Dermis microvascular lymphatic vessel endothelial cell (primary cell): ENCODE results near the gene HSD17B10. TPM values are rescaled to one million over a fixed set of nuclear protein-coding genes. Genes with fewer than 3 reads are reported as not detected.
"Not testable (repeated sequence)": the region's sequence is repeated elsewhere in the genome, so short reads cannot be mapped to it uniquely, and the experiment has no call there.

ENCODE experiments used
- DNase-seq, 2 donors: peaks; one replicate each; pipeline versions ENCODE4 v3.0.0 to v3.0.0-alpha.2; 2010; ENCODE audit warnings: low read depth in 2 of 2
- total RNA-seq: library from RNA; depleted of rRNA; stranded (reverse); fragments of >200 nt; gene quantifications from 2 replicates; pipeline ENCODE4 v1.2.1, GENCODE V29; 2014

HSD17B10 gene
- total RNA-seq, result 66.9 and 70.2 TPM in 2 replicates

DNA sequence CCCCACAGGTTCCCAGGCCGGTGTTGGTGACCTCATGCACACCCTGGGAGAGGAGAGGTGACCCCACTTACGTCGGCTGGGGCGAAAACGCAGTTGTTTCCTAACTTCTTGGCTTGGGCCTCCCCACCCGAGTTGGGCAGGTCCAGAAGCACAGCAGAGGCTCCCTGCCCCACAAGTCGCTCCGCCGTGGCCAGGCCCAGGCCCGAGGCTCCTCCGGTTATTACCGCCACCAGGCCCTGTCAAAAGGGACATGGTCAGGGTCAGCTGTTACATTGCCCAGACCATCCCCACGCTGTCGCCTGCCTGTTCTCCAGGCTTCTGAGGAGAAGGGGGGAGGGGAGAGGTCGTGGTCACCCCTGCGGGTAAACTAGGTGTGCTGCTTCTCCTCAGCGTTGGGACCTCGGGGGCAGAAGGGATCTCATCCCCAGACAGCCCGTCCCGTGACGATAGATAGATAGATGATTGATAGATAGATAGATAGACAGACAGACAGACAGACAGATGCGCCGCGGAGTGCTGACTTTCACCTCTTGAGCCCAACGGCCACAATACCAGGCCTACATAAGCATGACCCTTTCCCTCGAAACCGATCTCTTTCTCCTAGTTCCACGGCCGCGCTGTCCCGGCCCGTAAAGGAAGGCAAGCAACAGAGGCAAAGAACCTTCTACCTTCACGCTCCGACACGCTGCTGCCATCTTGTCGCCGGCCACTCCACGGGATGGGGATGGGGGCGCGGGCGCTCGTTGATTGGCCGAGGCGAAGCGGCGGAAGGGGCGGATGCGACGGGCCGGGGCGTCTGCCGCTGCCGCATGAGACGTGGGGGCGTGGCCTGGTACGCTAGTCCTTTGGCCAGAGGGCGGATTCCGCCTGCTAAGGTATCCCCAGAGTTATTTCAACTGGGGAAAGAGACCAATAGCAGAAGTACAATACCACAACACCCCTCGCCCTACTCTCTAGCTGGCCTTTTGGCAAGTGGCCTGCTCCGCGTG, at the start of gene HSD17B10:
Gene HSD17B10, minus strand, starts transcription at position 720 of the 989 bp plus-strand sequence. Its CDS starts 25 bp downstream, at position 695.
- peak; percentile 32 to 82 for DNase-seq

DNA sequence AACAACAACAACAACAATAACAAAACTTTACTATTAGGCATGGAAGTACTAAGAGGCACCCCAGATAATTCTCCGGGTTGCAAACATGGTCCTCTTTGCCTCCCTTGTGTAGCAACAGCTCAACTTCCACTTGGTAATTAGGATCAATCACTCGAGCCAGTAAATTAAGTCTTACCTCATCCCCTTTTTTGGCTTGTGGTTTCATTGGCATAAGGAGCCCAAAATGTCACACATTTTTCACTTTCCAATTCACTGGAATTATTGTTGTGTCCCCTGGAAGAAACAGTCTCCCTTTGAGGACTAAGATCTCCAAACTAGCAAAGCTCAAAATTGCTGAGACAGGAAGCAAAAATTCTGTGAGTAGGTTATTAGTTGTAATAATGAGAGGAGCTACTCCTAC, 49.2 kb upstream of the HSD17B10 start:
- no peak for DNase-seq

DNA sequence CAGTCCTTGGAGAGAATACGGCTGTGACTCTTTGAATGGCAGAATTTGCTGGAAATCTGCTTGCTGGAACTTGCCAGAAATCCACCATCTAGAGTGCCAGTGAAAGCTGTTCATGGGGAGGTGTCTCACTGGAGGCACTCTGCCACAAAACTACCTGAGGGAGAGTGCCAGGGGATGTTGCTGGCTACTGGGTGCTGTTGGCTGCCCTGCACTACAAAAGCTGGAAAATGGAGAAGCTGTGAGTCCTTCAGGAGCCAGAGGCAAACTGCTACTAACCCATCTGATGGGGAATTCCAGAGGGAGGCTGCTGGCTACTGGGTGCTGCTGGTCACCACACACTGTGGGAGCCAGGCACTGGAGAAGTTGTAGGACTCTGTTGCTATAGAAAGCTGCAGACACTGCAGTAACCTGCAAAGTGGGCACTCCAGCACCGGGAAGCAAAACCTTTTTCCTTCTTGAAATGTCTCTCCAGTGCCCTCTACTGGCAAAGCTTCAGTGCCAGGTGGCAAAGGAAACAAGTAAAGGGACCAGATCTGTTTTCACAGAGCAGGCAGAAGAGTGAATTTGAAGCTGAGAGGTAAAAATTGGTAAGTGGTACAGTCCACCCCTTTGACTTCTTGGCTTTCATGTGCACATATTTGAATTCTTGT, 47.8 kb upstream of the HSD17B10 start:
- DNase-seq, result peak; percentile 41 to 48

DNA sequence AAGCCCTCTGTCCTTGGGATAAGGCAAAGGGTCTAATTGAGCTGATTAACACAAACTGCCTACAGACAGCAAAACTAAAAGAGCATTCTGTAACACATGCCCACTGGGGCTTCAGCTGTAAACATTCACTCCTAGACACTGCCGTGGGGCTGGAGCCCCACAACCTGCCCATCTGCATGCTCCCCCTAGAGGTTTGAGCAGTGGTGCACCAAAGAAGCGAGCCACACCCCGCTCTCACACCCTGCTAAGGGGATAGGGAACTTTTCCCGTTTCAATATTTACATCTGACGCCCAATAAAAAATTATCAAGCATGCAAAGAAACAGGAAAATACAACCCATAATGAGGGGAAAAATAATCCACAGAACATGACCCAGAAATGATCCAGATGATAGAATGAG, 46.9 kb upstream of the HSD17B10 start:
- DNase-seq, result no peak

- DNase-seq, result peak in 1 of 2 donors; percentile 5
Observed at GRCh38 chrX:53479301-53479700, 45.1 kb upstream of the HSD17B10 start.

- no peak for DNase-seq
Observed at GRCh38 chrX:53476371-53476770, 42.2 kb upstream of the HSD17B10 start.

DNA sequence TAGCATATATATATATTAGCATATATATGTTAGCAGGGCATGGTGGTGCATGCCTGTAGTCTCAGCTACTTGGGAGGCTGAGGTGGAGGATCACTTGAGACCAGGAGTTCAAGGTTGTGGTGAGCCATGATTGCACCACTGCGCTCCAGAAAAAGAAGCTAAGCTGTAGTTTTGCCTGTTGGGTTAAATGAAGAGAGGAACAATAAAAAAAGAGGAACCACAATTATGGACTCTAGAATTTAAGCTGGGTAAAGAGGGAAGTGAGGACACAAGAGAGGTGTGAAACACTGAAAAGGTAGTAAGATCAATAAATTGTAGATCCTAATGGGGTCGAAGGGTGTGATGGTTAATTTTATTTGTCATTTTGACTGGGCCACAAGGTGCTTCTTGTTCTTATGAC, 40.5 kb upstream of the HSD17B10 start:
- no peak for DNase-seq

- DNase-seq, result no peak
Observed at GRCh38 chrX:53471346-53471745, 37.2 kb upstream of the HSD17B10 start.

DNA sequence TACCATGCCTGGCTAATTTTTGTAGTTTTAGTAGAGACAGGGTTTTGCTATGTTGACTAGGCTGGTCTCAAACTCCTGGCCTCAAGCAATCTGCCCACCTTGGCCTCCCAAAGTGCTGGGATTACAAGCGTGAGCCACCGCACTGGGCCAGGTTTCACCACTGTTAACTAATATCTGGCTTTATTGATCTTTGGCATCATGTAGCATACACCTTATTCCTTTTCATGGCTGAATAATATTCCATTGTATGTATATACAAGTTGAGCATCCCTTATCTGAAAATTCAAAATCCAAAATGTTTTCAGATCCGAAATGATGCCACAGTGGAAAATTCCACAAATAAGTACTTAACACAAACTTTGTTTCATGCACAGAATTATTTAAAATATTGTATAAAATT, 34.5 kb upstream of the HSD17B10 start:
- not testable (repeated sequence) for DNase-seq

DNA sequence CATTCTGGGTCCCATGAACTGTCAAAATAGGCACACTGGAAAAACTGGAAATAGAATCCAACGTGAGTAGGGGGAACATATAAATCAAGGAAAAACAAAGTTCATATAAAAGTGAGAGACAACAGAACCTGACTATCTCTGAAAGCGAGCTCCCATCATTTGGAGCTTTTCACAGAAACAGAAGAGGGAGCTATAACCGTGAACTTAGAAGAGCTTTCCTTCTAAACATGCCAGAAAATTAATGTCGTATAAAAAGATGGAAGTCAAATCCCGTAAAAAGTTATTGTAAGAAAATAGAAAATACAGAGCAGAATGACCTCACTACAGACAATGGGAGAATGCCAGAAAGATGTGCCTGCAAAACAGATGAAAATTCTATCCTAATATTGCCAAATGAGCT, 23.9 kb upstream of the HSD17B10 start:
- DNase-seq, result no peak

DNA sequence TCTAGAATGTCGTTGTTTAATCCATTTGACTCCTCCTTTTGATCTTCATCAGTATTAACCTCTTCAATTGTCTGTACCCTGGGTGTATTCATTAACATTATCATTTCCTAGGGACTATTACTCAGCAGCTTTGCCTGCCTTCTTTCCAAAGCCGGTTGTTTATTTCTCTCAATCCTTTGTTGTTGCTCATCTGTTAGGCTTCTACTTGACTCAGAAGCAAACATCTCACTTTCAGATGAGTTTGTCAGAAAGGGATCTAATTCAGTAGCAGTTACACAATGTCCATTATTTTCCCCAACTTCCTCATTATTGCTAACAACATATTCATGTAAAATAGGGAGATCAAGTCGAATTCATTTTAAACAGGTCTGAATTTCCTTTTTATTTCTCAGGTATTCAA, 22.1 kb upstream of the HSD17B10 start:
- DNase-seq, result no peak

GRCh38 chrX:53452812-53453211, 18.6 kb upstream of the HSD17B10 start:
- no peak for DNase-seq

DNA sequence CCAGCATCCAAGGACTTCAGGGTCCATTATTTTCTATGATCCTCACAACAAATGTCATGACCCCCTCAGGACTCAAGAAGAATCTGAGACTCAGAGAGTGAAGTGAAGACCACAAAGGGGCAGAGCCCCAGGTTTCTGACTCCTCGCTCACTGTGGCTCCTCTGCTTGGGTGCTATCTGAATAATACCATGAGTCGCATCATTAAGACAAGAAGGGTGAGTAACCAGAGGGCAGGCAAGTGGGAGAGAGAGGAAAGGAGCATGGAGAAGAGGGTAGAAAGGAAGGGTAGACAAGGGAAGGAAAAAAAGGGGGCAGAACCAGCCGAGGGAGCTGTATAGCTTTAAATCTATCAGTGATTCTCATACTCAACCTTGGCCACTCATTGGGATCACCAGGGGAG, 15.5 kb upstream of the HSD17B10 start:
- no peak for DNase-seq

- no peak for DNase-seq
Observed at GRCh38 chrX:53447441-53447840, 13.3 kb upstream of the HSD17B10 start.

DNA sequence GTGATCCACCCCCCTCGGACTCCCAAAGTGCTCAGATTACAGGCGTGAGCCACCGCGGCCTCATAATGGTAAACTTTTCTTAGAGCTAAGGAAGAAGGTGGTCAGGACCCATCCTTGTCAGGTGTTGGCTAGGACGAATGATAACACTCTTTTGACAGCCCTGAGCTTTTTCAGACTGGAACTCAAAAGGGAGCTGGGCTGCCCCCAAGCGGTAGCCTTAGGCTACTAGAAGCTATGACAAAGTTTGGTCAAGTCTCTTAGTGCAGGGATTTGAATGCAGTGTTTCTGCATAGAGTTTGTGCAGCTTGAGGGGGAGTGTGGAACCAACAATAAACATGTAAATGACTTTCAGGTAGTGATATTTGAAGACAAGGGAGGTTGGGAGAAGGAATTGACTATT, 11.8 kb upstream of the HSD17B10 start:
- peak; percentile 28 to 42 for DNase-seq

DNA sequence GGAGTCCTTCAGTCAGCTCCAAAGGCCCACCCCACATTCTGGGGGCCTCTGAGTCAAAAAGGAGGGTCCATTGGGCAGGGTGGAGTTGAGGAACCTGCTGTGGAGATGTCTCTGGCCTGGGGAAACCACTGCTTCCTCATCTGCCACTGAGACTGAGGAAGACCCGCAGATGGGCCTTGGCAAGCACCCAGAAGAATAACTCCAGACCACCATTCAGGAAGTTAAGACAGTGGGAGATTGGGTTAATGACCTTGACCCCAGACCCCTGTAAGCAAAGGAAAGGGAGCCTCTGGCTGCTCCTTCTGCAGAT, 8.1 kb upstream of the HSD17B10 start:
- DNase-seq, result no peak

DNA sequence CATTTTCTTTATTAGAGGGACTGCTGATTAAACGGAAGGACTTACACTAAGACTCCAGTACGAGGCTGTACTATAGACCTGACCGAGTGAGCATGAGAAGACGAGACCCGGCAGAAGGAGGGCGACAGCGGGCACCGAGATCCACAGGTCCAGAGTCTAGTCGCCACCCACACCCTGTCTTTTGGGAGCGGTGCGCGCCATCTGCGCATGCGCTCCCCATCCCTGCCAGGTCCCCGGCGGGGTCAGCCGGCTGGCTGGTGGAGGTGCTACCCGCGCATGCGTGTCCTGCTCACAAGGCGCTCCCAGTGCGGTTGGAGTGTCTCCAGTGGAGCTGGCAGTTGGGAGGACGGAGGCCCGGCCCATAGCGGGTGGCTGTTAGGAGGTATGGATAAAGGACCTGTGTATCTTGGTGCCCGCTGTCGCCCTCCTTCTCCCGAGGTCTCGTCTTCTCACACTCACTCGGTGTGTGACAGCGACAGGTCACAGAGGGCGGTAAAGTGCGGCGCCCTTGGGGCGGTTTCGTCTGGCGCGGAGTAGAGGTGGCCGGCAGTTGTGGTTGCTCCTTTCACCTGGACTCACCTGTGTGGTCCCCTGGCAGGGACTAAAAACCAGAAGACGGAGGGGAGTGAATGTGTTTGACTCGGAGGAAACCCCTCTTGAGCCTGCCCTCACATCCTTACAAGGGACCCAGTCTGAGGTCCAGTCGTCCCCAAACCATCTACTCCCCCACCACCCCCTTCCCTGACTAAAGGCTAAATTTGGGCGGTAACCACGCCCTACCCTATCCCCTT, 7.6 kb upstream of the HSD17B10 start:
- DNase-seq, result peak in 1 of 2 donors; percentile 39

GRCh38 chrX:53440621-53441517, 6.7 kb upstream of the HSD17B10 start:
- DNase-seq, result peak in 1 of 2 donors; percentile 51

DNA sequence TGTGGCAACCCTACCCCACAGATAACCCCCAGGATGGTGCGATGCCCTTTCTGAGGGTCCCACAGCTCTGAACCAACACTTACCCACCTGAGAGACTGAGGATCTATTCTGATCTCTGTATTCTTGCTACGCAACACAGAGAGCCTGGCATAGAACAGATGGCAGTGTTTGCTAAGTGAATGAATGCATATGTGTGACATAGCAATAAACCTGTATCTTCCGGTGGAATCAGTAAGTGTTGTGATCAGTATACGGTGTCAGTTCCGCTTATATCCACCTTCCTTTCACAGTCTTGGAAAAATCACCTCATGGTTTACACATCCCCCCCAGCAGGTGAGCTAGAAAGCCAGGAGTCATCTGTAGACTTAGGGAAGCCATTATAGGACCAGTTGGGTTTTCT, 5.9 kb upstream of the HSD17B10 start:
- DNase-seq, result no peak

DNA sequence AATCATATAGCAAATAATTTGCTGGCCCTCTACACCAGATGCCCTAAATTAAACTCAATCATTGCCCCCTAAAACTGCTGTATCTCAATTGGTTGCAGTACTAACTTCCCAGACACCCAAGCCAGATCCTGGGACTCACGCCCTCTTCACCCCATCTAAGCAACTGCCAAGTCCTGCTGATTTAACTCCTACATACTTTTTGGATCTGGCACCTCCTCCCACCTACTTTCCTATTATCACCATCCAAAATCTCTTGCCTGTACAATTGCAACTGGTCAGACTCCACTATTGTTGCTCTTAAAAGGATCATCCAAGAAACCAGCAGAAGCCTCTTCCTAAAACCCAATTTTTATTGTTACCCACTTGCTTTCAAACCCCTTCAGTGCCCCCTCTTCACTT, 4.7 kb upstream of the HSD17B10 start:
- no peak for DNase-seq
